ENCODE results near the gene ZNF80. TPM values are rescaled to one million over a fixed set of nuclear protein-coding genes. Genes with fewer than 3 reads are reported as not detected.

Gene ZNF80
- total RNA-seq, 2 donors from 2014 or later: not detected

DNA sequence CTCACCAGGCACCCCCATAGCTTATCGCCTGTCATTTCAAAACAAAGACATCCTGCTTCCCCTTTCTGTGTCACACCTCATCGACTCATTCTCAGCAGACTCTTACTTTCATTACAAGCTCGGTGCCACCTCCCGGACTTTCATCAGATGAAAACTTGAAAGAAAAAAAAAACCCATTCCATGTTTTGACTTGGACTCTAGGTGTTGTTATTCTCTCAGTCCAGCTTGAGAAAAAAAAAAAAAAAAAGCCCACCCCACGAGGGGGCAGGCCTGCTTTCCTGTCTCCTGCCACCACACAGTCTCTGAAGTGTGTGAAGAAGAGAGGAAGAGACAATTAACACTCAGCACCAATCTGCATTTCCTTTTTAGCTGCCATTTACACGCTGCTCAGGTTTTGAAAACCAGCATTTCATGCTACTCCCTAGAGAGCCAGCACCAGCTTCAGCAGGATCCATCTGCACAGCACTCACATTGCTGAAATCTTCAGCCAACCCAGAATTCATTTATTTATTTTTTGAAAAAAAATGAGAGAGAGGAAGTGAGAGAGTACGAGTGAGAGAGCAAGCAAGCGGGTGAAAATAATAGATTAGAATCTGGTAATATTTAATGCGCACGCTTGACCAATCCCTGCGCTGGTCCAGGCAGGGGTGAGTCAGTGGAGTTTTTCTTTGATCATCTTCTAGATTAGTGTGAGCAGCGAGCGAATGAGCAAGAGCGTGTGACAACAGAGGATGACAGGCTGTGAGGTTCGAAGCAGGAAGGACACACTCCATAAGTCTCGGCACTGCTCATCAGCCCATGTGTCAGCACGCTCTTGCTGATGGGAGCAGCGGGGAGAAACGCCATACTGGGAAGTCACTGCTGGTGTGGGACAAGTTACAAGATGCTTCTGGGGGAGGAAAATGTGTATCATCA, 23.5 kb downstream of the ZNF80 start:
- Mint-ChIP-seq H3K36me3 (ENCODE audit: low read depth) (no peaks in the 10 kb centered on the region), H3K27me3 (ENCODE audit: insufficient read depth) (no peaks in the 10 kb centered on the region), H3K9me3 (no peaks in the 10 kb centered on the region), H3K27ac (no peak overlapping the region), H3K4me1 (peaks cover 6% of the 10 kb centered on the region), H3K4me3 (no peak overlapping the region)
- no peaks in the 10 kb centered on the region for H3K27me3 ChIP-seq (ENCODE audit: control insufficient read depth, insufficient read depth, low read length, poor library complexity, severe bottlenecking)
- no peaks in the 10 kb centered on the region for H3K36me3 ChIP-seq (ENCODE audit: control insufficient read depth, insufficient read depth, low read length)
- TF ChIP-seq, protein P1, sequence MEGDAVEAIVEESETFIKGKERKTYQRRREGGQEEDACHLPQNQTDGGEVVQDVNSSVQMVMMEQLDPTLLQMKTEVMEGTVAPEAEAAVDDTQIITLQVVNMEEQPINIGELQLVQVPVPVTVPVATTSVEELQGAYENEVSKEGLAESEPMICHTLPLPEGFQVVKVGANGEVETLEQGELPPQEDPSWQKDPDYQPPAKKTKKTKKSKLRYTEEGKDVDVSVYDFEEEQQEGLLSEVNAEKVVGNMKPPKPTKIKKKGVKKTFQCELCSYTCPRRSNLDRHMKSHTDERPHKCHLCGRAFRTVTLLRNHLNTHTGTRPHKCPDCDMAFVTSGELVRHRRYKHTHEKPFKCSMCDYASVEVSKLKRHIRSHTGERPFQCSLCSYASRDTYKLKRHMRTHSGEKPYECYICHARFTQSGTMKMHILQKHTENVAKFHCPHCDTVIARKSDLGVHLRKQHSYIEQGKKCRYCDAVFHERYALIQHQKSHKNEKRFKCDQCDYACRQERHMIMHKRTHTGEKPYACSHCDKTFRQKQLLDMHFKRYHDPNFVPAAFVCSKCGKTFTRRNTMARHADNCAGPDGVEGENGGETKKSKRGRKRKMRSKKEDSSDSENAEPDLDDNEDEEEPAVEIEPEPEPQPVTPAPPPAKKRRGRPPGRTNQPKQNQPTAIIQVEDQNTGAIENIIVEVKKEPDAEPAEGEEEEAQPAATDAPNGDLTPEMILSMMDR (conservative IDR thresholded peaks at IDR 0.05): peak; percentile 38
- H3K4me1 ChIP-seq (ENCODE audit: control insufficient read depth, insufficient read depth, low read length): peaks cover 7% of the 10 kb centered on the region
- WGBS, 2 experiments (ENCODE audit: insufficient coverage in 1 of 2, insufficient read length in 1 of 2): 41 to 44% methylated on average over 14 to 18 of the region's 19 CpGs
- peak; percentile 78 for DNase-seq
- H3K9me3 ChIP-seq (ENCODE audit: control insufficient read depth, low read length): no peaks in the 10 kb centered on the region
- no peak overlapping the region for H3K4me3 ChIP-seq (ENCODE audit: low read length)
- H3K9ac ChIP-seq (ENCODE audit: extremely low read depth, low read length, poor library complexity, severe bottlenecking): no peak overlapping the region
- H3K27ac ChIP-seq (ENCODE audit: low read depth, low read length): no peak overlapping the region

DNA sequence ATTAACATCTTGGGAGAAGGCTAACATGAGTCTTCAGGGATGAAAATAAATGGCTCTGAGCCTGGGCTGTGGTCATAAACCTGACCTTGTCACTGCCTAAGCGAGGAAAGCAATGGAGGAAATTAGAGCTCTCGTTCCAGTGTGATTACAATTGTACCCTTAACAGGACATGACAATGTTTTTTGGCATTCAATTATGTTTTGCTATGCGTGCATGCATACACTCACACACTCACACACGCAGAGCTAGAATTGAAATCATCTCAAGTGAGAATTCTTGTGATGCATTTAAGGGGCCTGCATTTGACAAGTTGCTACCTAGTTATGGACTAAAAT, 24.1 kb downstream of the ZNF80 start:
- Histone ChIP-seq H3K4me1 (ENCODE audit: control insufficient read depth, insufficient read depth, low read length) (peaks cover 3% of the 10 kb centered on the region), H3K9ac (ENCODE audit: extremely low read depth, low read length, poor library complexity, severe bottlenecking) (no peak overlapping the region), H3K27me3 (ENCODE audit: control insufficient read depth, insufficient read depth, low read length, poor library complexity, severe bottlenecking) (no peaks in the 10 kb centered on the region), H3K9me3 (ENCODE audit: control insufficient read depth, low read length) (no peaks in the 10 kb centered on the region), H3K27ac (ENCODE audit: low read depth, low read length) (no peak overlapping the region), H3K4me3 (ENCODE audit: low read length) (no peak overlapping the region), H3K36me3 (ENCODE audit: control insufficient read depth, insufficient read depth, low read length) (no peaks in the 10 kb centered on the region)
- no peak overlapping the region for H3K27ac Mint-ChIP-seq
- TF ChIP-seq, protein P1 (conservative IDR thresholded peaks at IDR 0.05): no peak
- WGBS, 2 experiments (ENCODE audit: insufficient coverage in 1 of 2, insufficient read length in 1 of 2): 57 to 81% methylated on average over 1 to 4 of the region's 4 CpGs
- H3K27me3 Mint-ChIP-seq (ENCODE audit: insufficient read depth): no peaks in the 10 kb centered on the region
- no peak overlapping the region for H3K4me3 Mint-ChIP-seq
- no peaks in the 10 kb centered on the region for H3K36me3 Mint-ChIP-seq (ENCODE audit: low read depth)
- no peaks in the 10 kb centered on the region for H3K9me3 Mint-ChIP-seq
- DNase-seq: no peak
- peaks cover 3% of the 10 kb centered on the region for H3K4me1 Mint-ChIP-seq

DNA sequence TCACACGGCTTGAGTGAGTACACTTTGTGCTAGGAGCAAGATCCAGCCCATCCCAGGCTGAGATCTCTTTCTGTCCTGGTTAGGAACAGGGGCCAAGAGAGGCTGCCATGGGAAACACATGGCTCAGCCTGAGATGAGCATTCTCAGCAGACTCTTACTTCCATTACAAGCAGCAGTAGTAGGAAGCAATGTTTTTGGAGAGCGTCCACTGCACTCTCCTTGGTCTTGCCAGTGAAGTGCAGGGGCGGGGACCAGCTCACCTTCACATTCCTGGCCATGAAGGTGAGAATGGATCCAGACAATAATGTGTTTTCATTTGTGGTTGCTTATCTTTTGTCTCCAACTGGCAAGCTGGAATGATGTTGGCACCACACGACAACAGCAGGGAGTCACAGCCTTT, 24.7 kb downstream of the ZNF80 start:
- WGBS, 2 experiments (ENCODE audit: insufficient coverage in 1 of 2, insufficient read length in 1 of 2): 85 to 100% methylated on average over 4 of the region's 4 CpGs

More for the DNA sequence above, 24.7 kb downstream of the ZNF80 start:
- no peaks in the 10 kb centered on the region for H3K9me3 ChIP-seq (ENCODE audit: control insufficient read depth, low read length)
- Mint-ChIP-seq H3K4me3 (no peak overlapping the region), H3K27ac (no peak overlapping the region), H3K4me1 (no peaks in the 10 kb centered on the region), H3K27me3 (ENCODE audit: insufficient read depth) (no peaks in the 10 kb centered on the region), H3K9me3 (no peaks in the 10 kb centered on the region), H3K36me3 (ENCODE audit: low read depth) (no peaks in the 10 kb centered on the region)
- H3K27me3 ChIP-seq (ENCODE audit: control insufficient read depth, insufficient read depth, low read length, poor library complexity, severe bottlenecking): no peaks in the 10 kb centered on the region
- no peak overlapping the region for H3K27ac ChIP-seq (ENCODE audit: low read depth, low read length)
- no peak overlapping the region for H3K4me3 ChIP-seq (ENCODE audit: low read length)
- H3K9ac ChIP-seq (ENCODE audit: extremely low read depth, low read length, poor library complexity, severe bottlenecking): no peak overlapping the region
- no peaks in the 10 kb centered on the region for H3K4me1 ChIP-seq (ENCODE audit: control insufficient read depth, insufficient read depth, low read length)
- TF ChIP-seq, protein P1 (conservative IDR thresholded peaks at IDR 0.05): no peak
- peak; percentile 56 for DNase-seq
- H3K36me3 ChIP-seq (ENCODE audit: control insufficient read depth, insufficient read depth, low read length): no peaks in the 10 kb centered on the region
